ENCODE data around the gene RTN4RL1.
A peak's percentile ranks its signal among the peaks of the same experiment; 100 is the strongest.

The RTN4RL1 gene

GRCh38 chr17:2059547-2060384, 34.6 kb upstream of the RTN4RL1 start:
- DNase-seq, result no peak

GRCh38 chr17:2058586-2059546, 33.7 kb upstream of the RTN4RL1 start:
- peak; percentile 91 for DNase-seq

GRCh38 chr17:2057760-2058585, 32.8 kb upstream of the RTN4RL1 start:
- no peak for DNase-seq

- DNase-seq, result no peak
Observed at GRCh38 chr17:2057175-2057759, 32.1 kb upstream of the RTN4RL1 start.

- DNase-seq, result peak; percentile 77
Observed at GRCh38 chr17:2056206-2057174, 31.4 kb upstream of the RTN4RL1 start.

GRCh38 chr17:2055292-2056205, 30.4 kb upstream of the RTN4RL1 start:
- peak; percentile 77 for DNase-seq

- DNase-seq, result peak; percentile 92
Observed at GRCh38 chr17:2054512-2055291, 29.6 kb upstream of the RTN4RL1 start, which contains the start of gene HIC1. Gene HIC1, plus strand, starts transcription at chr17:2055103. Its CDS starts 1,588 bp downstream, at chr17:2056691.

- peak; percentile 80 for DNase-seq
Observed at GRCh38 chr17:2054262-2054511, 29.1 kb upstream of the RTN4RL1 start.

GRCh38 chr17:2053380-2054261, 28.5 kb upstream of the RTN4RL1 start:
- DNase-seq, result peak; percentile 91

GRCh38 chr17:2051933-2052559, 26.9 kb upstream of the RTN4RL1 start:
- DNase-seq, result no peak

- DNase-seq, result no peak
Observed at GRCh38 chr17:2051061-2051932, 26.2 kb upstream of the RTN4RL1 start.

GRCh38 chr17:2050300-2051060, 25.3 kb upstream of the RTN4RL1 start:
- DNase-seq, result peak; percentile 91

GRCh38 chr17:2049333-2050299, 24.5 kb upstream of the RTN4RL1 start:
- peak; percentile 94 for DNase-seq

- no peak for DNase-seq
Observed at GRCh38 chr17:2048805-2049204, 23.7 kb upstream of the RTN4RL1 start.

- DNase-seq, result no peak
Observed at GRCh38 chr17:2047590-2047989, 22.5 kb upstream of the RTN4RL1 start.
